SK-N-SH (cell line): ENCODE data around the gene COL4A4. TPM values are rescaled to one million over a fixed set of nuclear protein-coding genes. Genes with fewer than 3 reads are reported as not detected.

Experiments used
- CTCF ChIA-PET: fragments of 300-600, 350-600 bp; formaldehyde crosslinking; extraction: SDS; loops from one replicate; lab custom pipeline; 2021; lab: Yijun Ruan, JAX
- POLR2A ChIA-PET: fragments of 350-600 bp; sonication (Branson Sonifier 250); formaldehyde crosslinking; extraction: SDS; loops from one replicate; lab custom pipeline; 2020; ENCODE audit warnings: antibody characterized with exemption, inconsistent platforms; lab: Yijun Ruan, JAX
- DNase-seq: peaks from one replicate; pipeline ENCODE4 v3.0.0; 2012
- H2AFZ ChIP-seq: fragments of 200-600 bp; sonication (generic); 2 replicates; pipeline ENCODE4 v1.8.1; 2016; ENCODE audit warnings: antibody characterized with exemption, mild to moderate bottlenecking, low read depth
- H3F3A ChIP-seq: fragments of 200-600 bp; sonication (generic); replicated peaks from 2 replicates; pipeline ENCODE3; 2016; ENCODE audit warnings: antibody characterized with exemption, mild to moderate bottlenecking; ENCODE audit not compliant: insufficient read depth
- H3K27ac ChIP-seq, 2 experiments: fragments of 200-500 bp in 1 of 2; fragments of 200-600 bp in 1 of 2; sonication (Bioruptor generic) in 1 of 2; sonication (generic), shearing (Covaris generic) in 1 of 2; 2 replicates each; pipeline versions ENCODE4 v1.5.1 to v1.6.1; 2014 to 2016; ENCODE audit warnings: low read depth in 2 of 2, inconsistent platforms in 1 of 2, low read length in 1 of 2, mild to moderate bottlenecking in 1 of 2, mixed read lengths in 1 of 2
- H3K27me3 ChIP-seq: fragments of 200-600 bp; sonication (generic), shearing (Covaris generic); 2 replicates; pipeline ENCODE4 v1.6.1; 2016; ENCODE audit warnings: mixed run types; ENCODE audit not compliant: insufficient read depth
- H3K36me3 ChIP-seq, 2 experiments: fragments of 200-500 bp in 1 of 2; fragments of 200-600 bp in 1 of 2; sonication (Bioruptor generic) in 1 of 2; sonication (generic) in 1 of 2; replicated peaks in 1 of 2; 2 replicates each; pipeline versions ENCODE3 to v1.5.1; 2014 to 2016; ENCODE audit warnings: low read length in 1 of 2, mild to moderate bottlenecking in 1 of 2; ENCODE audit not compliant: insufficient read depth in 2 of 2, control insufficient read depth in 1 of 2
- H3K4me1 ChIP-seq, 2 experiments: fragments of 200-500 bp in 1 of 2; fragments of 200-600 bp in 1 of 2; sonication (Bioruptor generic) in 1 of 2; sonication (generic), shearing (Covaris generic) in 1 of 2; 2 replicates each; pipeline versions ENCODE4 v1.5.1 to v1.6.1; 2014 to 2016; ENCODE audit warnings: low read depth in 1 of 2, low read length in 1 of 2, mixed run types in 1 of 2; ENCODE audit not compliant: insufficient read depth in 2 of 2, control insufficient read depth in 1 of 2
- H3K4me2 ChIP-seq: fragments of 200-600 bp; sonication (generic), shearing (Covaris generic); 2 replicates; pipeline ENCODE4 v1.6.1; 2017; ENCODE audit warnings: mixed run types
- H3K4me3 ChIP-seq, 2 experiments: fragments of 200-500 bp in 1 of 2; fragments of 200-600 bp in 1 of 2; sonication (Bioruptor generic) in 1 of 2; sonication (generic), shearing (Covaris generic) in 1 of 2; 2 replicates each; pipeline versions ENCODE4 v1.5.1 to v1.8.1; 2014 to 2016; ENCODE audit warnings: low read depth in 2 of 2, inconsistent platforms in 1 of 2, low read length in 1 of 2, mild to moderate bottlenecking in 1 of 2, mixed read lengths in 1 of 2, moderate library complexity in 1 of 2
- H3K79me2 ChIP-seq: fragments of 200-600 bp; sonication (generic); 2 replicates; pipeline ENCODE4 v1.8.1; 2017; ENCODE audit warnings: mild to moderate bottlenecking; ENCODE audit not compliant: insufficient read depth
- H3K9ac ChIP-seq: fragments of 200-600 bp; sonication (generic); 2 replicates; pipeline ENCODE4 v1.6.1; 2017; ENCODE audit warnings: mixed run types
- H3K9me2 ChIP-seq: fragments of 200-600 bp; sonication (generic); 2 replicates; pipeline ENCODE4 v1.6.1; 2017; ENCODE audit warnings: mixed run types
- H3K9me3 ChIP-seq: fragments of 200-600 bp; sonication (generic); 2 replicates; pipeline ENCODE4 v1.6.1; 2017; ENCODE audit warnings: mixed run types, mild to moderate bottlenecking, moderate library complexity
- H4K20me1 ChIP-seq: fragments of 200-600 bp; sonication (generic); 2 replicates; pipeline ENCODE4 v1.6.1; 2017; ENCODE audit warnings: mild to moderate bottlenecking, mixed run types; ENCODE audit not compliant: insufficient read depth
- EP300 ChIP-seq, 2 experiments: IDR thresholded peaks; 2 replicates each; pipeline versions ENCODE4 v1.4.0 to v1.6.1; 2012; ENCODE audit warnings: borderline replicate concordance in 1 of 2, low read depth in 1 of 2, low read length in 1 of 2
- EZH2phosphoT487 ChIP-seq: fragments of 200-600 bp; sonication (generic); IDR thresholded peaks from 2 replicates; pipeline ENCODE4 v1.6.1; 2017; ENCODE audit warnings: low read depth, mixed run types, mild to moderate bottlenecking, antibody characterized with exemption, moderate library complexity, borderline replicate concordance
- FOSL2 ChIP-seq: IDR thresholded peaks from 2 replicates; pipeline ENCODE4 v1.4.0; 2012; ENCODE audit warnings: low read depth, mild to moderate bottlenecking, moderate library complexity, borderline replicate concordance
- FOXJ3 ChIP-seq: sonication (generic); formaldehyde crosslinking; IDR thresholded peaks from 2 replicates; pipeline ENCODE4 v1.5.1; 2020; ENCODE audit warnings: mild to moderate bottlenecking, missing genetic modification reagents
- FOXM1 ChIP-seq: IDR thresholded peaks from 2 replicates; pipeline ENCODE4 v1.4.0; 2012; ENCODE audit warnings: low read depth, mild to moderate bottlenecking
- GABPA ChIP-seq: IDR thresholded peaks from 2 replicates; pipeline ENCODE4 v1.4.0; 2012; ENCODE audit warnings: low read depth, mild to moderate bottlenecking
- GATA2 ChIP-seq: sonication (generic); formaldehyde crosslinking; IDR thresholded peaks from 2 replicates; pipeline ENCODE4 v1.5.0; 2020; ENCODE audit warnings: mild to moderate bottlenecking, missing genetic modification reagents
- MXI1 ChIP-seq: IDR thresholded peaks from 2 replicates; pipeline ENCODE4 v1.6.1; 2012; ENCODE audit warnings: mild to moderate bottlenecking, low read depth, low read length, improper control_type of control experiment
- RAD21 ChIP-seq: IDR thresholded peaks from 2 replicates; pipeline ENCODE4 v1.6.1; 2012; ENCODE audit warnings: mild to moderate bottlenecking, low read length
- RFX5 ChIP-seq: IDR thresholded peaks from 2 replicates; pipeline ENCODE4 v1.6.1; 2012; ENCODE audit warnings: mild to moderate bottlenecking, improper control_type of control experiment, low read length
- SIN3A ChIP-seq: IDR thresholded peaks from 2 replicates; pipeline ENCODE4 v1.6.1; 2012; ENCODE audit warnings: low read depth, mild to moderate bottlenecking, low read length, moderate library complexity, borderline replicate concordance
- SMC3 ChIP-seq: IDR thresholded peaks from 2 replicates; pipeline ENCODE4 v1.6.1; 2012; ENCODE audit warnings: low read depth, low read length, improper control_type of control experiment
- TCF12 ChIP-seq: IDR thresholded peaks from 2 replicates; pipeline ENCODE4 v1.4.0; 2012
- YY1 ChIP-seq: IDR thresholded peaks from 2 replicates; pipeline ENCODE4 v1.4.0; 2012; ENCODE audit warnings: low read depth, mild to moderate bottlenecking
- WGBS: methylation state at CpG from one replicate; pipeline ENCODE4 v1.1.6; 2017; ENCODE audit warnings: low lambda C conversion rate; 5-methylcytosine and 5-hydroxymethylcytosine counted together
- polyA plus RNA-seq, 3 experiments: library from polyadenylated mRNA; depleted of rRNA; stranded (reverse); fragments of >200 nt; gene quantifications; 2 replicates each; pipeline ENCODE4 v1.2.3, GENCODE V29; 2012
- TF ChIP-seq, protein P1 (sequence below): fragments of 150-350 bp; IDR thresholded peaks from 2 replicates; pipeline ENCODE4 v1.6.1; 2016; ENCODE audit warnings: mild to moderate bottlenecking, low read depth, low read length
- TF ChIP-seq, protein P2 (sequence below): fragments of 200-600 bp; sonication (generic); IDR thresholded peaks from 2 replicates; pipeline ENCODE4 v1.6.1; 2017; ENCODE audit warnings: antibody characterized with exemption, mild to moderate bottlenecking, moderate library complexity
- TF ChIP-seq, protein P3 (sequence below): IDR thresholded peaks from 2 replicates; pipeline ENCODE4 v1.4.0; 2012; ENCODE audit warnings: low read depth
- TF ChIP-seq, protein P4 (sequence below): IDR thresholded peaks from 2 replicates; pipeline ENCODE4; 2012
- TF ChIP-seq, protein P5 (sequence below): IDR thresholded peaks from 2 replicates; pipeline ENCODE4 v1.4.0; 2012; ENCODE audit warnings: low read depth, borderline replicate concordance

COL4A4 gene
- polyA plus RNA-seq, 1 of the 3 experiments (the other 2 are of a cell fraction) = not detected

DNA sequence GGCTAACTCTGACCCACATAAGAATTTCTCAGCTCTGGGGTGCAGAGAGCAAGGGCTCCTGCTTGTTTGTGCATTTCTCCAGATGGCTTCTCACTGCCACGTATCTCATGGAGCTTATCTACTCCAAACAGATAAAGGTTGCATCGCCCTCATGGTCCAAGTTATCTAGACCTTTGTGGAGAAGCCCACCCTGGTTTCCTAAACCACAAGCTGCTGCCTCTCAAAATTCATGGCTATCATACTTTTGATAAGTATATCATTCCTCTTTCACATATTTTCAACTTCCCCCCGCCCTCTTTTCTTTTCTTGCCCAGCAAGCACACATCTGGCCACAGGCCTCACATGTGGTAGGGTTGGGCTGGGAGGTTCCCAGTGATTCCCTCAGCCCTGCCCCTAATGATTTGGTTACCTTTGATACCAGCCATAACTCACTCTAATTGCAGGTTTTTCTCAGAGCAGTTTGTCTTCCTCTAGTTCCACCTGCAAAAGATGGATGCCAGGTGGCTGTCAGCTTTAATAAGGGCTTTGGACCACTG is 182.1 kb downstream of the COL4A4 start (continued):
- TF ChIP-seq, protein P1, sequence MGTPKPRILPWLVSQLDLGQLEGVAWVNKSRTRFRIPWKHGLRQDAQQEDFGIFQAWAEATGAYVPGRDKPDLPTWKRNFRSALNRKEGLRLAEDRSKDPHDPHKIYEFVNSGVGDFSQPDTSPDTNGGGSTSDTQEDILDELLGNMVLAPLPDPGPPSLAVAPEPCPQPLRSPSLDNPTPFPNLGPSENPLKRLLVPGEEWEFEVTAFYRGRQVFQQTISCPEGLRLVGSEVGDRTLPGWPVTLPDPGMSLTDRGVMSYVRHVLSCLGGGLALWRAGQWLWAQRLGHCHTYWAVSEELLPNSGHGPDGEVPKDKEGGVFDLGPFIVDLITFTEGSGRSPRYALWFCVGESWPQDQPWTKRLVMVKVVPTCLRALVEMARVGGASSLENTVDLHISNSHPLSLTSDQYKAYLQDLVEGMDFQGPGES = no peak

DNA sequence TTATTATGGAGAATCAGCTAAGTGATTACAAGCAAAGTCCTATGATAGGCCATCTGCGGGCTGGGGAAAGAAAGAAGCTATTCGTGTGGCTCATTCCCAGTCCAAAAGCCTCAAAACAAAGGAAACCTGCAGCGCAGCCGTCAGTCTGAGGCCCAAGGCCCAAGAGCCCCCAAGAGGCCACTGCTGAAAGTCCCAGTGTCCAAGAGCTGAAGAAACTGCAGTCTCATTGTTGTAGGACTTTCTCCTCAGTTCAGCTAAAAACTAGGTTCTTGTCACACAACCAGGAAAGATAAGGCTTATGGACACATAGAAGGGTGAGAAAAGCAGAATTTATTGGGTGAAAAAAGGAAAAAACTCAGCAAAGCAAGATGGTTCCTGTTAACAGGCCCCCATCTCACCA is 185.0 kb downstream of the COL4A4 start:
- Histone ChIP-seq H2AFZ (no peak overlapping the region), H3K4me2 (no peak overlapping the region), H3K9me3 (no peaks in the 10 kb centered on the region), H3K9me2 (no peaks in the 10 kb centered on the region), H3F3A (peaks cover 11% of the 10 kb centered on the region), H3K9ac (no peak overlapping the region), H3K79me2 (no peaks in the 10 kb centered on the region), H4K20me1 (no peaks in the 10 kb centered on the region), H3K27me3 (no peaks in the 10 kb centered on the region), H3K4me3 (no peak overlapping the region), H3K4me1 (peaks cover 8 to 10% of the 10 kb centered on the region in 2 experiments; a peak in 3 of 4 replicates), H3K27ac (no peak overlapping the region), H3K36me3 (no peaks in the 10 kb centered on the region)
- no peak for DNase-seq
- 95% methylated on average over 4 of the region's 4 CpGs for WGBS
- ChIA-PET POLR2A (no interaction called here), CTCF (interaction anchor here (0.9 to 1.1 kb wide), 3 partner anchors 176 to 1318 kb away, joined by 3 to 6 read pairs (median 3); no protein-coding TSS in a partner anchor)
- no peak for TF ChIP-seq MXI1
- no peak for TF ChIP-seq RFX5
- TF ChIP-seq GATA2 (CRISPR knock-in tag) = no peak
- TF ChIP-seq, protein P2, sequence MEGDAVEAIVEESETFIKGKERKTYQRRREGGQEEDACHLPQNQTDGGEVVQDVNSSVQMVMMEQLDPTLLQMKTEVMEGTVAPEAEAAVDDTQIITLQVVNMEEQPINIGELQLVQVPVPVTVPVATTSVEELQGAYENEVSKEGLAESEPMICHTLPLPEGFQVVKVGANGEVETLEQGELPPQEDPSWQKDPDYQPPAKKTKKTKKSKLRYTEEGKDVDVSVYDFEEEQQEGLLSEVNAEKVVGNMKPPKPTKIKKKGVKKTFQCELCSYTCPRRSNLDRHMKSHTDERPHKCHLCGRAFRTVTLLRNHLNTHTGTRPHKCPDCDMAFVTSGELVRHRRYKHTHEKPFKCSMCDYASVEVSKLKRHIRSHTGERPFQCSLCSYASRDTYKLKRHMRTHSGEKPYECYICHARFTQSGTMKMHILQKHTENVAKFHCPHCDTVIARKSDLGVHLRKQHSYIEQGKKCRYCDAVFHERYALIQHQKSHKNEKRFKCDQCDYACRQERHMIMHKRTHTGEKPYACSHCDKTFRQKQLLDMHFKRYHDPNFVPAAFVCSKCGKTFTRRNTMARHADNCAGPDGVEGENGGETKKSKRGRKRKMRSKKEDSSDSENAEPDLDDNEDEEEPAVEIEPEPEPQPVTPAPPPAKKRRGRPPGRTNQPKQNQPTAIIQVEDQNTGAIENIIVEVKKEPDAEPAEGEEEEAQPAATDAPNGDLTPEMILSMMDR = no peak
- no peak for TF ChIP-seq FOSL2
- no peak for TF ChIP-seq SIN3A
- TF ChIP-seq, protein P3, sequence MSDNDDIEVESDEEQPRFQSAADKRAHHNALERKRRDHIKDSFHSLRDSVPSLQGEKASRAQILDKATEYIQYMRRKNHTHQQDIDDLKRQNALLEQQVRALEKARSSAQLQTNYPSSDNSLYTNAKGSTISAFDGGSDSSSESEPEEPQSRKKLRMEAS = no peak
- no peak for TF ChIP-seq TCF12
- TF ChIP-seq GABPA = no peak
- TF ChIP-seq RAD21 = no peak
- TF ChIP-seq, protein P1 = no peak
- no peak for TF ChIP-seq EZH2phosphoT487
- no peak for TF ChIP-seq YY1
- TF ChIP-seq, protein P4, sequence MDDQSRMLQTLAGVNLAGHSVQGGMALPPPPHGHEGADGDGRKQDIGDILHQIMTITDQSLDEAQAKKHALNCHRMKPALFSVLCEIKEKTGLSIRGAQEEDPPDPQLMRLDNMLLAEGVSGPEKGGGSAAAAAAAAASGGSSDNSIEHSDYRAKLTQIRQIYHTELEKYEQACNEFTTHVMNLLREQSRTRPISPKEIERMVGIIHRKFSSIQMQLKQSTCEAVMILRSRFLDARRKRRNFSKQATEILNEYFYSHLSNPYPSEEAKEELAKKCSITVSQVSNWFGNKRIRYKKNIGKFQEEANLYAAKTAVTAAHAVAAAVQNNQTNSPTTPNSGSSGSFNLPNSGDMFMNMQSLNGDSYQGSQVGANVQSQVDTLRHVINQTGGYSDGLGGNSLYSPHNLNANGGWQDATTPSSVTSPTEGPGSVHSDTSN = no peak
- no peak for TF ChIP-seq FOXM1
- no peak for TF ChIP-seq SMC3
- TF ChIP-seq EP300 (IDR thresholded peaks at IDR 0.05; ENCODE audit: borderline replicate concordance in 1 of 2, low read depth in 1 of 2, low read length in 1 of 2) = no peak
- no peak for TF ChIP-seq FOXJ3 (CRISPR knock-in tag)
- TF ChIP-seq, protein P5, sequence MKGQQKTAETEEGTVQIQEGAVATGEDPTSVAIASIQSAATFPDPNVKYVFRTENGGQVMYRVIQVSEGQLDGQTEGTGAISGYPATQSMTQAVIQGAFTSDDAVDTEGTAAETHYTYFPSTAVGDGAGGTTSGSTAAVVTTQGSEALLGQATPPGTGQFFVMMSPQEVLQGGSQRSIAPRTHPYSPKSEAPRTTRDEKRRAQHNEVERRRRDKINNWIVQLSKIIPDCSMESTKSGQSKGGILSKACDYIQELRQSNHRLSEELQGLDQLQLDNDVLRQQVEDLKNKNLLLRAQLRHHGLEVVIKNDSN = no peak
